ENCODE data around the gene PSMG3.

PSMG3 gene

DNA sequence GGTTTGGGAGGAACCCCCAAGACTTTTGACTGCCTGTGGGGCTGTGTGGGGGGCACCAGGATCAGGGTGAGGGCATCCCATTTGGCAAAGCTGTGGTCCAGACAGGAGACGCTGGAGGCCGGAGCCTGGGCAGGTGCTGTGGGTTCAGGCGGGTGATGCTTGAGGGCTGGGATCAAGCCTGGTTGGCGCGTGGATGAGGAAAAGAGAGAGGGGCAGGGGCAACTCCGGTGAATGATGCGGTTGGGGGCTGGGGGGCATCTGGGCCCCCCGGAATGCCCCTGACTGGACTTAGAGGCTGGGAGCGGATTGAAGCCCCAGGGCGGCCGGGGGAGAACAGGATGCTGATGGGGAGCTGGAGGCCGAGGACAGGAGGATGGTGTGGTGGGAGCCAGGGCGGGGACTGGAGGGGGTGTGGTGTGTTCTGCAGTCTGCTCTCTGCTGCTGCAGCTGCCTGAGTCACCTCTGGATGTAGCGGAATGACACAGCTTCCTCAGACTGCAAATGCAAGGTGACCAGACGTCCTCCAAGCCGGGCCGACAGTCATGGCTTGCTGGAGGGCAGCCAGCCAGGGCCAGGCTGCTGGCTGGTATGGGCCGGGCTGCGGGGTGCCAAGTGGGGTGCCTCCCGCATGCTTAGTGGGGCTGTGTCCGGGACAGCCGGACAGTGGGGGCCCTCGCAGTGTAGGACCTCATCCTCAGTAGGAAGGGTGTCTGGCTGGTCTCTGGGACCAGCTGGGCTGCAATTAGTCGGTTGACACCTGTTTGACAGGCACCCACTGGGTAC lies 36.1 kb downstream of the PSMG3 start (continued):
- TF ChIP-seq, protein P1, sequence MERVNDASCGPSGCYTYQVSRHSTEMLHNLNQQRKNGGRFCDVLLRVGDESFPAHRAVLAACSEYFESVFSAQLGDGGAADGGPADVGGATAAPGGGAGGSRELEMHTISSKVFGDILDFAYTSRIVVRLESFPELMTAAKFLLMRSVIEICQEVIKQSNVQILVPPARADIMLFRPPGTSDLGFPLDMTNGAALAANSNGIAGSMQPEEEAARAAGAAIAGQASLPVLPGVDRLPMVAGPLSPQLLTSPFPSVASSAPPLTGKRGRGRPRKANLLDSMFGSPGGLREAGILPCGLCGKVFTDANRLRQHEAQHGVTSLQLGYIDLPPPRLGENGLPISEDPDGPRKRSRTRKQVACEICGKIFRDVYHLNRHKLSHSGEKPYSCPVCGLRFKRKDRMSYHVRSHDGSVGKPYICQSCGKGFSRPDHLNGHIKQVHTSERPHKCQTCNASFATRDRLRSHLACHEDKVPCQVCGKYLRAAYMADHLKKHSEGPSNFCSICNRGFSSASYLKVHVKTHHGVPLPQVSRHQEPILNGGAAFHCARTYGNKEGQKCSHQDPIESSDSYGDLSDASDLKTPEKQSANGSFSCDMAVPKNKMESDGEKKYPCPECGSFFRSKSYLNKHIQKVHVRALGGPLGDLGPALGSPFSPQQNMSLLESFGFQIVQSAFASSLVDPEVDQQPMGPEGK (tag by site-specific recombination; IDR thresholded peaks at IDR 0.05): peak; percentile 67
- no peak for TF ChIP-seq HOXC10 (CRISPR knock-in tag; IDR thresholded peaks at IDR 0.05)
- TF ChIP-seq ZFP41 (tag by site-specific recombination; IDR thresholded peaks at IDR 0.05; ENCODE audit: borderline replicate concordance): no peak

DNA sequence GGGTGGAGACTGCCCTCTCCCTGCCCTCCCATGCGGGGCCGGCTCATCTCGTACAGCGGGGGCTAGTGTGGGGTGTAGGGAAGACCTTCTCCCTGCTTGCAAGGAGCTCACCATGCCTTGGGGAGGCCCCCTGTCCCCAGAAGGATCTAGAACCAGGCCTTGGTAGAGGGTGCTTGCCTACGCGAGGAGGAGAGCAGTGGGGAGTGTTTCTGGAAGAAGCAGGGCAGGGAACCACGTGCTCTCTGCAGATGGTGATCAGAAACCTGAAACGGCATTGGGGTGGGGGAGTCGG lies 36.6 kb downstream of the PSMG3 start:
- H3K9me3 ChIP-seq (ENCODE audit: control insufficient read depth, insufficient read depth, low read depth, low read length): no peaks in the 10 kb centered on the region
- H3K36me3 ChIP-seq (ENCODE audit: control insufficient read depth in 2 of 2, insufficient read depth in 1 of 2, low read length in 2 of 2): no peaks in the 10 kb centered on the region
- TF ChIP-seq OVOL3 (tag by site-specific recombination; IDR thresholded peaks at IDR 0.05) (no peak), ZNF548 (tag by site-specific recombination; IDR thresholded peaks at IDR 0.05) (no peak), MZF1 (tag by site-specific recombination; IDR thresholded peaks at IDR 0.05; ENCODE audit: borderline replicate concordance) (no peak), ZNF223 (tag by site-specific recombination; IDR thresholded peaks at IDR 0.05) (no peak), ZNF23 (tag by site-specific recombination; IDR thresholded peaks at IDR 0.05; ENCODE audit: borderline replicate concordance) (no peak), EGR2 (tag by site-specific recombination; IDR thresholded peaks at IDR 0.05; ENCODE audit: low read depth) (no peak)
- TF ChIP-seq, protein P2, sequence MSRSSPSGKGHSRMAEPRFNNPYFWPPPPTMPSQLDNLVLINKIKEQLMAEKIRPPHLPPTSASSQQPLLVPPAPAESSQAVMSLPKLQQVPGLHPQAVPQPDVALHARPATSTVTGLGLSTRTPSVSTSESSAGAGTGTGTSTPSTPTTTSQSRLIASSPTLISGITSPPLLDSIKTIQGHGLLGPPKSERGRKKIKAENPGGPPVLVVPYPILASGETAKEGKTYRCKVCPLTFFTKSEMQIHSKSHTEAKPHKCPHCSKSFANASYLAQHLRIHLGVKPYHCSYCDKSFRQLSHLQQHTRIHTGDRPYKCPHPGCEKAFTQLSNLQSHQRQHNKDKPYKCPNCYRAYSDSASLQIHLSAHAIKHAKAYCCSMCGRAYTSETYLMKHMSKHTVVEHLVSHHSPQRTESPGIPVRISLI (tag by site-specific recombination; IDR thresholded peaks at IDR 0.05): no peak
- TF ChIP-seq, protein P3, sequence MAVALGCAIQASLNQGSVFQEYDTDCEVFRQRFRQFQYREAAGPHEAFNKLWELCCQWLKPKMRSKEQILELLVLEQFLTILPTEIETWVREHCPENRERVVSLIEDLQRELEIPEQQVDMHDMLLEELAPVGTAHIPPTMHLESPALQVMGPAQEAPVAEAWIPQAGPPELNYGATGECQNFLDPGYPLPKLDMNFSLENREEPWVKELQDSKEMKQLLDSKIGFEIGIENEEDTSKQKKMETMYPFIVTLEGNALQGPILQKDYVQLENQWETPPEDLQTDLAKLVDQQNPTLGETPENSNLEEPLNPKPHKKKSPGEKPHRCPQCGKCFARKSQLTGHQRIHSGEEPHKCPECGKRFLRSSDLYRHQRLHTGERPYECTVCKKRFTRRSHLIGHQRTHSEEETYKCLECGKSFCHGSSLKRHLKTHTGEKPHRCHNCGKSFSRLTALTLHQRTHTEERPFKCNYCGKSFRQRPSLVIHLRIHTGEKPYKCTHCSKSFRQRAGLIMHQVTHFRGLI (tag by site-specific recombination; IDR thresholded peaks at IDR 0.05): no peak
- TF ChIP-seq, protein P4, sequence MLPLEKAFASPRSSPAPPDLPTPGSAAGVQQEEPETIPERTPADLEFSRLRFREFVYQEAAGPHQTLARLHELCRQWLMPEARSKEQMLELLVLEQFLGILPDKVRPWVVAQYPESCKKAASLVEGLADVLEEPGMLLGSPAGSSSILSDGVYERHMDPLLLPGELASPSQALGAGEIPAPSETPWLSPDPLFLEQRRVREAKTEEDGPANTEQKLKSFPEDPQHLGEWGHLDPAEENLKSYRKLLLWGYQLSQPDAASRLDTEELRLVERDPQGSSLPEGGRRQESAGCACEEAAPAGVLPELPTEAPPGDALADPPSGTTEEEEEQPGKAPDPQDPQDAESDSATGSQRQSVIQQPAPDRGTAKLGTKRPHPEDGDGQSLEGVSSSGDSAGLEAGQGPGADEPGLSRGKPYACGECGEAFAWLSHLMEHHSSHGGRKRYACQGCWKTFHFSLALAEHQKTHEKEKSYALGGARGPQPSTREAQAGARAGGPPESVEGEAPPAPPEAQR (tag by site-specific recombination; IDR thresholded peaks at IDR 0.05): no peak
- TF ChIP-seq, protein P5, sequence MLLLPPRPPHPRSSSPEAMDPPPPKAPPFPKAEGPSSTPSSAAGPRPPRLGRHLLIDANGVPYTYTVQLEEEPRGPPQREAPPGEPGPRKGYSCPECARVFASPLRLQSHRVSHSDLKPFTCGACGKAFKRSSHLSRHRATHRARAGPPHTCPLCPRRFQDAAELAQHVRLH (tag by site-specific recombination; IDR thresholded peaks at IDR 0.05): no peak
- TF ChIP-seq, protein P6, sequence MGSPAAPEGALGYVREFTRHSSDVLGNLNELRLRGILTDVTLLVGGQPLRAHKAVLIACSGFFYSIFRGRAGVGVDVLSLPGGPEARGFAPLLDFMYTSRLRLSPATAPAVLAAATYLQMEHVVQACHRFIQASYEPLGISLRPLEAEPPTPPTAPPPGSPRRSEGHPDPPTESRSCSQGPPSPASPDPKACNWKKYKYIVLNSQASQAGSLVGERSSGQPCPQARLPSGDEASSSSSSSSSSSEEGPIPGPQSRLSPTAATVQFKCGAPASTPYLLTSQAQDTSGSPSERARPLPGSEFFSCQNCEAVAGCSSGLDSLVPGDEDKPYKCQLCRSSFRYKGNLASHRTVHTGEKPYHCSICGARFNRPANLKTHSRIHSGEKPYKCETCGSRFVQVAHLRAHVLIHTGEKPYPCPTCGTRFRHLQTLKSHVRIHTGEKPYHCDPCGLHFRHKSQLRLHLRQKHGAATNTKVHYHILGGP (tag by site-specific recombination; IDR thresholded peaks at IDR 0.05): no peak
- H3K4me3 ChIP-seq (ENCODE audit: low read depth, low read length): peak overlapping the region; percentile 71
- peaks cover 27% of the 10 kb centered on the region for H3K4me1 ChIP-seq (ENCODE audit: control insufficient read depth, insufficient read depth, low read length)
- POLR2A ChIA-PET: interaction anchor here (0.7 to 2.0 kb wide), 6 partner anchors 13 to 67 kb away, joined by 3 to 17 read pairs (median 4); partner anchors contain the start of gene TMEM184A
- CTCF ChIA-PET: interaction anchor here (0.6 to 2.4 kb wide), 4 partner anchors 16 to 36 kb away, joined by 3 to 11 read pairs (median 3); partner anchors contain the start of gene TMEM184A
- H3K27ac ChIP-seq (ENCODE audit: extremely low read depth, low read depth, low read length): peak overlapping the region; percentile 62; the same call in 1 of the 2 replicates

Measured in HEK293 (cell line).